Lower leg skin (tissue), 3 donors: Measurements from ENCODE around the gene EEFSEC.

Experiments
- POLR2A ChIP-seq, 2 donors: fragments of 450-650 bp; IDR thresholded peaks; one replicate each; pipeline ENCODE4 v1.6.1; 2016 to 2017; ENCODE audit warnings: antibody characterized with exemption in 2 of 2, mild to moderate bottlenecking in 1 of 2, moderate library complexity in 1 of 2
- TF ChIP-seq, protein P1 (sequence below), 3 donors: fragments of 450-650 bp; IDR thresholded peaks; one replicate each; pipeline ENCODE4 v1.5.1; 2016; ENCODE audit warnings: antibody characterized with exemption in 3 of 3, mild to moderate bottlenecking in 3 of 3, moderate library complexity in 2 of 3

DNA sequence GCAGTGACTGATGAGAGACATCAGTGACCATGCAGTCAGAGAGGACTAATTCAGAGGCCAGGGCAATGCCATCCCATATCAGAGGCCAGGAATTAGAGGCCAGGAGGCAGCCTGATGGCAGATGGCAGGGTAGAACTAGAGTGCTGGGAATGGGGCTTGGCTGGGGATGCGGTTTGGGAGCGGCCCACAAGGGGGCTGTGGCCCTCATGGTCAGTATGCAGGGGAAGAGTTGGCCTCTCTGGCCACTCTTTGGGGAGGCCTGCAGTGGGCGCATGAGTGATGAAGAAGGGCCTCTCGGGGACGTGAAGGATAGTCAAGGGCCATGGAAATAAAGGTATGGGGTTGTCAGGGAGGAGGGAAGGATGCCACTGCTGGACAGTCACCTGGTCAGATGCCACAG, 101.7 kb downstream of the EEFSEC start:
- no peak for TF ChIP-seq POLR2A (IDR thresholded peaks at IDR 0.05)
- TF ChIP-seq, protein P1, sequence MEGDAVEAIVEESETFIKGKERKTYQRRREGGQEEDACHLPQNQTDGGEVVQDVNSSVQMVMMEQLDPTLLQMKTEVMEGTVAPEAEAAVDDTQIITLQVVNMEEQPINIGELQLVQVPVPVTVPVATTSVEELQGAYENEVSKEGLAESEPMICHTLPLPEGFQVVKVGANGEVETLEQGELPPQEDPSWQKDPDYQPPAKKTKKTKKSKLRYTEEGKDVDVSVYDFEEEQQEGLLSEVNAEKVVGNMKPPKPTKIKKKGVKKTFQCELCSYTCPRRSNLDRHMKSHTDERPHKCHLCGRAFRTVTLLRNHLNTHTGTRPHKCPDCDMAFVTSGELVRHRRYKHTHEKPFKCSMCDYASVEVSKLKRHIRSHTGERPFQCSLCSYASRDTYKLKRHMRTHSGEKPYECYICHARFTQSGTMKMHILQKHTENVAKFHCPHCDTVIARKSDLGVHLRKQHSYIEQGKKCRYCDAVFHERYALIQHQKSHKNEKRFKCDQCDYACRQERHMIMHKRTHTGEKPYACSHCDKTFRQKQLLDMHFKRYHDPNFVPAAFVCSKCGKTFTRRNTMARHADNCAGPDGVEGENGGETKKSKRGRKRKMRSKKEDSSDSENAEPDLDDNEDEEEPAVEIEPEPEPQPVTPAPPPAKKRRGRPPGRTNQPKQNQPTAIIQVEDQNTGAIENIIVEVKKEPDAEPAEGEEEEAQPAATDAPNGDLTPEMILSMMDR (IDR thresholded peaks at IDR 0.05): no peak
